Lung (tissue), 12 donors: ENCODE measurements around the gene MOB1B. TPM values are rescaled to one million over a fixed set of nuclear protein-coding genes. Genes with fewer than 3 reads are reported as not detected.

Experiments
- ATAC-seq: fragments of 200-7000 bp; cut with Tn5 transposase; one replicate; pipeline ENCODE4 v1.9.1; 2020; ENCODE audit warnings: moderate number of reproducible peaks; ENCODE audit not compliant: insufficient read depth, low FRiP score
- DNase-seq, 3 donors: peaks; one replicate each; pipeline ENCODE4 v3.0.0-alpha.2; 2013 to 2017
- H3K27ac ChIP-seq, 2 donors: one replicate each; pipeline ENCODE4 v1.5.1; 2013; ENCODE audit warnings: mild to moderate bottlenecking in 2 of 2, moderate library complexity in 2 of 2, control low read depth in 1 of 2, inconsistent platforms in 1 of 2, low read depth in 1 of 2, low read length in 1 of 2
- H3K27me3 ChIP-seq, 3 donors: one replicate each; pipeline ENCODE4 v1.5.1; 2013; ENCODE audit warnings: low read length in 2 of 3; ENCODE audit not compliant: control insufficient read depth in 3 of 3, insufficient read depth in 3 of 3
- H3K36me3 ChIP-seq, 4 donors: one replicate each; pipeline ENCODE4 v1.5.1; 2013; ENCODE audit warnings: low read length in 4 of 4, mild to moderate bottlenecking in 1 of 4, moderate library complexity in 1 of 4; ENCODE audit not compliant: control insufficient read depth in 4 of 4, insufficient read depth in 4 of 4
- H3K4me1 ChIP-seq, 5 donors: one replicate each; pipeline ENCODE4 v1.5.1; 2013; ENCODE audit warnings: low read length in 5 of 5, mild to moderate bottlenecking in 2 of 5, moderate library complexity in 1 of 5; ENCODE audit not compliant: control insufficient read depth in 5 of 5, insufficient read depth in 5 of 5
- H3K4me3 ChIP-seq: one replicate; pipeline ENCODE4 v1.5.1; 2013; ENCODE audit warnings: mild to moderate bottlenecking, control low read depth, moderate library complexity
- H3K9ac ChIP-seq, 2 donors: one replicate each; pipeline ENCODE4 v1.5.1; 2013; ENCODE audit warnings: low read length in 2 of 2, control low read depth in 1 of 2; ENCODE audit not compliant: insufficient read depth in 1 of 2
- H3K9me3 ChIP-seq, 4 donors: one replicate each; pipeline ENCODE4 v1.5.1; 2013; ENCODE audit warnings: low read length in 3 of 4, mild to moderate bottlenecking in 1 of 4, moderate library complexity in 1 of 4; ENCODE audit not compliant: control insufficient read depth in 4 of 4, insufficient read depth in 3 of 4
- CTCF ChIP-seq: IDR thresholded peaks from 2 replicates; pipeline ENCODE4 v1.5.1; 2012; ENCODE audit warnings: mild to moderate bottlenecking; ENCODE audit errors: control extremely low read depth, extremely low read depth
- WGBS, 2 donors: extraction: QIAGEN DNeasy Blood & Tissue Kit; methylation state at CpG; one replicate each; pipeline ENCODE4 v1.1.7; 2013; 5-methylcytosine and 5-hydroxymethylcytosine counted together
- polyA plus RNA-seq, 2 donors: library from polyadenylated mRNA; stranded (reverse); fragments of 200-250 nt; gene quantifications; one replicate each; pipeline ENCODE4 v1.2.1, GENCODE V29; 2013
- total RNA-seq, 2 donors: library from RNA; depleted of rRNA in 1 of 2; stranded (reverse); fragments of >200 nt in 1 of 2; gene quantifications; one replicate each; pipeline ENCODE4 v1.2.1, GENCODE V29; 2014 to 2021
- donor health status: control.
- donor health status: control.
- donor health status: Bipolar disorder and iron deficiency.
- donor health status: healthy.
- donor health status: DM: yes; HTN: yes; CAD: no.

Gene MOB1B
- total and polyA plus RNA-seq, 4 donors = 6.1 to 51.0 (median 16.0) TPM

- H3K9ac ChIP-seq = no peak overlapping the region
- no peaks in the 10 kb centered on the region for H3K9me3 ChIP-seq
- ATAC-seq (no peak), DNase-seq (no peak)
- H3K27me3 ChIP-seq = no peaks in the 10 kb centered on the region
- no peaks in the 10 kb centered on the region for H3K4me1 ChIP-seq
- H3K4me3 ChIP-seq = no peak overlapping the region
- H3K27ac ChIP-seq = no peak overlapping the region
- peaks cover 0 to 7% (median 2%) of the 10 kb centered on the region in 4 donors for H3K36me3 ChIP-seq
- no peak for TF ChIP-seq CTCF
Observed at GRCh38 chr4:70980196-70980595, 78.0 kb downstream of the MOB1B start.

- DNase-seq (no peak), ATAC-seq (no peak)
- TF ChIP-seq CTCF = no peak
- no peak overlapping the region for H3K9ac ChIP-seq
- H3K27ac ChIP-seq = no peak overlapping the region
- H3K27me3 ChIP-seq = no peaks in the 10 kb centered on the region
- H3K4me3 ChIP-seq = no peak overlapping the region
- no peaks in the 10 kb centered on the region for H3K4me1 ChIP-seq
- H3K36me3 ChIP-seq = peaks cover 0 to 7% (median 0%) of the 10 kb centered on the region in 4 donors
- H3K9me3 ChIP-seq = no peaks in the 10 kb centered on the region
Observed at GRCh38 chr4:70984106-70984505, 81.9 kb downstream of the MOB1B start.

- Histone ChIP-seq H3K36me3 (peaks cover 0 to 3% (median 0%) of the 10 kb centered on the region in 4 donors), H3K9ac (no peak overlapping the region), H3K4me3 (no peak overlapping the region), H3K27ac (no peak overlapping the region), H3K4me1 (no peaks in the 10 kb centered on the region), H3K9me3 (no peaks in the 10 kb centered on the region), H3K27me3 (no peaks in the 10 kb centered on the region)
- 92 to 95% methylated on average over 1 of the region's 1 CpG for WGBS, 2 donors
- TF ChIP-seq CTCF = no peak
- no peak for ATAC-seq
- DNase-seq = no peak
Observed at GRCh38 chr4:70984589-70984988, 82.4 kb downstream of the MOB1B start.

GRCh38 chr4:70991596-70991995 lies 89.4 kb downstream of the MOB1B start:
- no peak for TF ChIP-seq CTCF
- H3K27me3 ChIP-seq = no peaks in the 10 kb centered on the region
- ATAC-seq (no peak), DNase-seq (no peak)
- no peak overlapping the region for H3K9ac ChIP-seq
- no peak overlapping the region for H3K4me3 ChIP-seq
- no peaks in the 10 kb centered on the region for H3K9me3 ChIP-seq
- peaks cover 0 to 10% (median 5%) of the 10 kb centered on the region in 5 donors for H3K4me1 ChIP-seq
- WGBS, 2 donors = 91 to 95% methylated on average over 2 of the region's 2 CpGs
- no peaks in the 10 kb centered on the region for H3K36me3 ChIP-seq
- no peak overlapping the region for H3K27ac ChIP-seq
